Hepatocyte (in vitro differentiated cells): ENCODE results near the gene SRGAP2C.
"Not testable (repeated sequence)": the region's sequence is repeated elsewhere in the genome, so short reads cannot be mapped to it uniquely, and the experiment has no call there.

Source experiments
- EZH2 ChIP-seq: fragments of 200-600 bp; sonication (generic); IDR thresholded peaks from 2 replicates; pipeline ENCODE4 v1.6.1; 2016; ENCODE audit warnings: antibody characterized with exemption, mild to moderate bottlenecking, borderline replicate concordance
- TF ChIP-seq, protein P1 (sequence below): fragments of 200-600 bp; sonication (generic); IDR thresholded peaks from 2 replicates; pipeline ENCODE4 v1.5.1; 2016; ENCODE audit warnings: antibody characterized with exemption, mild to moderate bottlenecking; ENCODE audit not compliant: poor library complexity

- TF ChIP-seq, protein P1, sequence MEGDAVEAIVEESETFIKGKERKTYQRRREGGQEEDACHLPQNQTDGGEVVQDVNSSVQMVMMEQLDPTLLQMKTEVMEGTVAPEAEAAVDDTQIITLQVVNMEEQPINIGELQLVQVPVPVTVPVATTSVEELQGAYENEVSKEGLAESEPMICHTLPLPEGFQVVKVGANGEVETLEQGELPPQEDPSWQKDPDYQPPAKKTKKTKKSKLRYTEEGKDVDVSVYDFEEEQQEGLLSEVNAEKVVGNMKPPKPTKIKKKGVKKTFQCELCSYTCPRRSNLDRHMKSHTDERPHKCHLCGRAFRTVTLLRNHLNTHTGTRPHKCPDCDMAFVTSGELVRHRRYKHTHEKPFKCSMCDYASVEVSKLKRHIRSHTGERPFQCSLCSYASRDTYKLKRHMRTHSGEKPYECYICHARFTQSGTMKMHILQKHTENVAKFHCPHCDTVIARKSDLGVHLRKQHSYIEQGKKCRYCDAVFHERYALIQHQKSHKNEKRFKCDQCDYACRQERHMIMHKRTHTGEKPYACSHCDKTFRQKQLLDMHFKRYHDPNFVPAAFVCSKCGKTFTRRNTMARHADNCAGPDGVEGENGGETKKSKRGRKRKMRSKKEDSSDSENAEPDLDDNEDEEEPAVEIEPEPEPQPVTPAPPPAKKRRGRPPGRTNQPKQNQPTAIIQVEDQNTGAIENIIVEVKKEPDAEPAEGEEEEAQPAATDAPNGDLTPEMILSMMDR, result not testable (repeated sequence)
- not testable (repeated sequence) for TF ChIP-seq EZH2
These were observed 23.6 kb downstream of the SRGAP2C start for GRCh38 chr1:121208375-121208774.
